Measurements from ENCODE around the gene NEUROD4.
"Not testable (repeated sequence)": the region's sequence is repeated elsewhere in the genome, so short reads cannot be mapped to it uniquely, and the experiment has no call there.

Gene NEUROD4

GRCh38 chr12:55019784-55020183, at the start of gene NEUROD4:
Gene NEUROD4 (plus strand): TSS chr12:55019974. CDS start chr12:55026440, 6,466 bp downstream.
- peak; percentile 14 for DNase-seq

GRCh38 chr12:54970741-54971140, 49.0 kb upstream of the NEUROD4 start:
- DNase-seq: no peak

GRCh38 chr12:54973556-54973955, 46.2 kb upstream of the NEUROD4 start:
- no peak for DNase-seq

GRCh38 chr12:54974279-54974678, 45.5 kb upstream of the NEUROD4 start:
- no peak for DNase-seq

GRCh38 chr12:54975272-54975671, 44.5 kb upstream of the NEUROD4 start:
- DNase-seq: no peak

- no peak for DNase-seq
These were observed 43.9 kb upstream of the NEUROD4 start for GRCh38 chr12:54975875-54976274.

- DNase-seq: no peak
These were observed 42.6 kb upstream of the NEUROD4 start for GRCh38 chr12:54977155-54977554.

- DNase-seq: no peak
These were observed 41.9 kb upstream of the NEUROD4 start for GRCh38 chr12:54977857-54978256.

- peak; percentile 68 for DNase-seq
These were observed 39.4 kb upstream of the NEUROD4 start for GRCh38 chr12:54980341-54980740.

GRCh38 chr12:54981796-54982195, 38.0 kb upstream of the NEUROD4 start:
- peak; percentile 63 for DNase-seq

- DNase-seq: peak; percentile 69
These were observed 36.2 kb upstream of the NEUROD4 start for GRCh38 chr12:54983536-54984101.

- peak; percentile 90 for DNase-seq
These were observed 35.0 kb upstream of the NEUROD4 start, which contains the start of gene TESPA1 for GRCh38 chr12:54984658-54985376. Gene TESPA1 (minus strand): TSS chr12:54984762. CDS start chr12:54974562, 10,200 bp downstream.

- DNase-seq: not testable (repeated sequence)
These were observed 33.0 kb upstream of the NEUROD4 start for GRCh38 chr12:54986773-54987172.

GRCh38 chr12:54987611-54988231, 32.1 kb upstream of the NEUROD4 start:
- no peak for DNase-seq

GRCh38 chr12:54988402-54989054, 31.2 kb upstream of the NEUROD4 start:
- peak; percentile 17 for DNase-seq

GRCh38 chr12:54989829-54990228, 29.9 kb upstream of the NEUROD4 start:
- no peak for DNase-seq

GRCh38 chr12:54991161-54991990, 28.4 kb upstream of the NEUROD4 start:
- peak; percentile 52 for DNase-seq

- DNase-seq: no peak
These were observed 27.8 kb upstream of the NEUROD4 start for GRCh38 chr12:54991991-54992375.

- DNase-seq: peak; percentile 59
These were observed 26.5 kb upstream of the NEUROD4 start for GRCh38 chr12:54993181-54993835.

- no peak for DNase-seq
These were observed 23.6 kb upstream of the NEUROD4 start for GRCh38 chr12:54996205-54996604.

GRCh38 chr12:54997929-54998522, 21.7 kb upstream of the NEUROD4 start:
- DNase-seq: no peak

Data from stimulated activated CD4-positive, alpha-beta T cell treated with anti-CD3 and anti-CD28 coated beads, Interleukin-15, amount 100 ng/mL, for 24 hours (primary cell).